Heart left ventricle (tissue), 16 donors: ENCODE measurements around the gene MICU1. TPM values are rescaled to one million over a fixed set of nuclear protein-coding genes. Genes with fewer than 3 reads are reported as not detected.
A peak's percentile ranks its signal among the peaks of the same experiment; 100 is the strongest.

Source experiments
- ATAC-seq, 4 donors: fragments of 200-7000 bp; cut with Tn5 transposase; one replicate each; pipeline ENCODE4 v1.9.1; 2020 to 2022; ENCODE audit warnings: moderate library complexity in 4 of 4, mild to moderate bottlenecking in 3 of 4, moderate number of reproducible peaks in 1 of 4
- DNase-seq, 5 donors: peaks; one replicate each; pipeline ENCODE4 v3.0.0-alpha.2; 2020
- H3K27ac ChIP-seq, 12 donors: fragments of 200-600 bp; sonication (generic) in 4 of 12; one replicate each; pipeline versions ENCODE4 v1.5.0 to v1.8.0; 2016 to 2022; ENCODE audit warnings: mild to moderate bottlenecking in 2 of 12
- H3K27me3 ChIP-seq, 9 donors: fragments of 200-600 bp; sonication (generic) in 2 of 9; one replicate each; pipeline versions ENCODE4 v1.5.1 to v1.8.0; 2016 to 2022; ENCODE audit warnings: mild to moderate bottlenecking in 3 of 9
- H3K36me3 ChIP-seq, 9 donors: fragments of 200-600 bp; sonication (generic) in 2 of 9; one replicate each; pipeline versions ENCODE4 v1.5.0 to v1.8.0; 2018 to 2022; ENCODE audit warnings: mild to moderate bottlenecking in 2 of 9
- H3K4me1 ChIP-seq, 12 donors: fragments of 200-600 bp; sonication (generic) in 4 of 12; one replicate each; pipeline versions ENCODE4 v1.5.0 to v1.8.0; 2016 to 2022; ENCODE audit warnings: mild to moderate bottlenecking in 3 of 12
- H3K4me3 ChIP-seq, 12 donors: fragments of 200-600 bp; sonication (generic) in 4 of 12; one replicate each; pipeline versions ENCODE4 v1.5.0 to v1.8.0; 2017 to 2022; ENCODE audit warnings: mild to moderate bottlenecking in 9 of 12, moderate library complexity in 4 of 12
- H3K9me3 ChIP-seq, 12 donors: fragments of 200-600 bp; sonication (generic) in 4 of 12; one replicate each; pipeline versions ENCODE4 v1.5.0 to v1.8.0; 2016 to 2022; ENCODE audit warnings: mild to moderate bottlenecking in 1 of 12
- POLR2A ChIP-seq, 2 donors: fragments of 450-650 bp; IDR thresholded peaks; one replicate each; pipeline ENCODE4 v1.6.1; 2017; ENCODE audit warnings: antibody characterized with exemption in 2 of 2, mild to moderate bottlenecking in 2 of 2, moderate library complexity in 2 of 2
- WGBS, 4 donors: extraction: QIAGEN DNeasy Blood & Tissue Kit in 2 of 4; methylation state at CpG; one replicate each; pipeline versions ENCODE4 v1.1.5 to v1.1.7; 2013 to 2018; 5-methylcytosine and 5-hydroxymethylcytosine counted together
- intact Hi-C, 10 donors: fragments of 100-400 bp; cut with DNase I; formaldehyde crosslinking; loops; one replicate each; pipeline versions ENCODE4 v1.11.1 to v1.14.2; 2022
- polyA plus RNA-seq, 2 donors: library from polyadenylated mRNA; stranded (reverse); fragments of 200-250 nt; gene quantifications; one replicate each; pipeline ENCODE4 v1.2.3, GENCODE V29; 2013
- total RNA-seq, 9 donors: library from RNA; depleted of rRNA in 2 of 9; stranded (reverse); fragments of >200 nt in 2 of 9; fragmentation: NEBNext Ultra II Directional in 3 of 9; extraction: Animal tissue kit (Norgen Biotek cat#: 25700) in 3 of 9; gene quantifications; one replicate each; pipeline versions ENCODE4 v1.1.0 to v1.2.4, GENCODE V29; 2016 to 2023
- TF ChIP-seq, protein P1 (sequence below), 12 donors: fragments of 200-600 bp; sonication (generic) in 4 of 12; IDR thresholded peaks; one replicate each; pipeline versions ENCODE4 v1.5.0 to v1.8.0; 2018 to 2022; ENCODE audit warnings: antibody characterized with exemption in 12 of 12, mild to moderate bottlenecking in 5 of 12
- donor health status: ischemic (EF 13 %, LVEDD 7.1; RV severe dilation, severe dysfunction).
- donor health status: healthy with polysubstance abuse.
- donor health status: DM: no; HTN: yes; CAD: no.
- donor health status: DM: no; HTN: no; CAD: no.
- donor health status: ischemic (EF 25% LVEDD 6.9; RV normal size, moderate dysfunction).
- donor health status: ischemic (EF 25% LVEDD 5.7; RV mildly dilated, moderate dysfunction).
- donor health status: healthy.
- donor health status: DM: yes; HTN: yes; CAD: no.
- donor health status: ischemic (EF 35%, LVEDD 5.7; RV mildly dilated, moderate dysfunction).
- donor health status: nonischemic (EF 11% LVEDD 7.7; RV severe dilation, severe dysfunction).
- donor health status: DM: yes; HTN: yes; CAD: no.
- donor health status: PGD.
- donor health status: ischemic (EF 29% LVEDD 5.4; RV normal size, mild dysfunction).
- donor health status: nonischemic (EF 23%, LVEDD 6.1; RV moderate dilation, normal function).

The MICU1 gene
- total and polyA plus RNA-seq, 11 donors: 33.3 to 54.2 (median 43.1) TPM

DNA sequence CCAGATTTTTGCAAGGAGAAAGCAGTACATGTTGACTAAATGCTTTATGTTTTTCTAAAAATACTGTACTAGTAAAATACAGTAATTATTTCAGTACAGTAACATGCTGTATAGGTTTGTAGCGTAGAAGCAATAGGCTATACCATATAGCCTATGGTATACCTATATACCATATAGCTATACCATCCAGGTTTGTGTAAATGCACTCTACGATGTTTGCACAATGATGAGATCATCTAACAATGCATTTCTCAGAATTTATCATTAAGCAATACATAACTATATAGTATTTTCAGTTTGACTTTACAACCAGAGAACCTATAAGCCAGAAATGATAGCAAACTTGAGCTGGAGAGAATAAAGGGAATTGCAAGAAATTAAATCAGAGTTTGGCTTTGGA, 161.4 kb downstream of the MICU1 start:
- intact Hi-C loops: no loop called here
- DNase-seq: no peak

DNA sequence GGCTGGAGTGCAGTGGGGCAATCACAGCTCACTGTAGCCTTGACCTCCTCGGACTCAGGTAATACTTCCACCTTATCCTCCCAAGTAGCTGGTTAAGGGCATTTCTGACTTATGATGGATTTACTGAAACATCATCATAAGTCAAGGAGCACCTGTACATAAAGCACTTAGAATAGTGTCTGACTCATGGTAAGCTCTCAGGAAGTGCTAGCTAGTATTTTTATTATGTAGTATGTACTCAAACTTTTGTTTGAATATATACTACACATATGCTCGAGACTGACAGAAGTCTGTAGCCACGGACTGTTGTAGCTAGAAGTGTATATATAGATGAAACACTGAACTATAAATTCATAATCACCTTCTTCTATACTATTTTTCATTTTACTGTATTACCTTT, 163.6 kb downstream of the MICU1 start:
- Histone ChIP-seq H3K4me1 (peaks cover 0 to 10% (median 0%) of the 10 kb centered on the region in 12 donors), H3K4me3 (no peak overlapping the region), H3K36me3 (peaks cover 0 to 21% (median 3%) of the 10 kb centered on the region in 9 donors), H3K27me3 (no peaks in the 10 kb centered on the region), H3K9me3 (no peaks in the 10 kb centered on the region), H3K27ac (no peak overlapping the region)
- TF ChIP-seq, protein P1, sequence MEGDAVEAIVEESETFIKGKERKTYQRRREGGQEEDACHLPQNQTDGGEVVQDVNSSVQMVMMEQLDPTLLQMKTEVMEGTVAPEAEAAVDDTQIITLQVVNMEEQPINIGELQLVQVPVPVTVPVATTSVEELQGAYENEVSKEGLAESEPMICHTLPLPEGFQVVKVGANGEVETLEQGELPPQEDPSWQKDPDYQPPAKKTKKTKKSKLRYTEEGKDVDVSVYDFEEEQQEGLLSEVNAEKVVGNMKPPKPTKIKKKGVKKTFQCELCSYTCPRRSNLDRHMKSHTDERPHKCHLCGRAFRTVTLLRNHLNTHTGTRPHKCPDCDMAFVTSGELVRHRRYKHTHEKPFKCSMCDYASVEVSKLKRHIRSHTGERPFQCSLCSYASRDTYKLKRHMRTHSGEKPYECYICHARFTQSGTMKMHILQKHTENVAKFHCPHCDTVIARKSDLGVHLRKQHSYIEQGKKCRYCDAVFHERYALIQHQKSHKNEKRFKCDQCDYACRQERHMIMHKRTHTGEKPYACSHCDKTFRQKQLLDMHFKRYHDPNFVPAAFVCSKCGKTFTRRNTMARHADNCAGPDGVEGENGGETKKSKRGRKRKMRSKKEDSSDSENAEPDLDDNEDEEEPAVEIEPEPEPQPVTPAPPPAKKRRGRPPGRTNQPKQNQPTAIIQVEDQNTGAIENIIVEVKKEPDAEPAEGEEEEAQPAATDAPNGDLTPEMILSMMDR (IDR thresholded peaks at IDR 0.05): no peak
- TF ChIP-seq POLR2A (IDR thresholded peaks at IDR 0.05): no peak
- intact Hi-C loops: no loop called here
- ATAC-seq (no peak), DNase-seq (no peak)
- 93 to 97% (median 96%) methylated on average over 3 of the region's 3 CpGs for WGBS, 4 donors

More for the DNA sequence above, 161.4 kb downstream of the MICU1 start:
- Histone ChIP-seq H3K9me3 (no peaks in the 10 kb centered on the region), H3K36me3 (peaks cover 0 to 24% (median 3%) of the 10 kb centered on the region in 9 donors), H3K4me3 (no peak overlapping the region), H3K27ac (no peak overlapping the region), H3K27me3 (no peaks in the 10 kb centered on the region), H3K4me1 (peaks cover 0 to 10% (median 0%) of the 10 kb centered on the region in 12 donors)
- ATAC-seq: no peak
- 50 to 99% (median 72%) methylated on average over 2 of the region's 2 CpGs for WGBS, 4 donors
- no peak for TF ChIP-seq POLR2A (IDR thresholded peaks at IDR 0.05)
- TF ChIP-seq, protein P1 (IDR thresholded peaks at IDR 0.05): no peak

DNA sequence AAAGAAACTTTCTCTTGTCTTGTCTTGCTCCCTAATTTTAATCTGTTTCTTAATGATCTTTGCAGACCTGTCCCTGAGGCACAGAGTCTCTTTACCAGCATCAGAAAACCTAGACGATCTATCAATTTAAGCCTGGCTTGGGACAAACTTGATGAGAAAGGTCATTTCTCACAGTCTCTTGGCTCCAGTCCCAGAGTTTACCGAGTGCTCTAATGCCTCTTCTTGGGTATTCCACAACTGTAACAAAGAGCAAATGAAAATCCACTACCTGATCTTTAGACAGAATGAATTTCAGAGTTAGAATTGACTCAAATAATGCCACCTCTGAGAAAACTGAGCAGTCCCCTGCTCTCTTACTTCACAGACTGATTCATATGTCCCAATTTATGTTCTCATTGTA, 164.8 kb downstream of the MICU1 start:
- no peaks in the 10 kb centered on the region for H3K9me3 ChIP-seq
- H3K4me3 ChIP-seq: no peak overlapping the region
- ATAC-seq (no peak), DNase-seq (peak in 2 of 5 donors; percentile 8 to 26)
- intact Hi-C loops: no loop called here
- H3K27ac ChIP-seq: no peak overlapping the region
- H3K36me3 ChIP-seq: peaks cover 0 to 15% (median 3%) of the 10 kb centered on the region in 9 donors
- WGBS, 4 donors: 13 to 24% (median 18%) methylated on average over 2 of the region's 2 CpGs
- TF ChIP-seq, protein P1 (IDR thresholded peaks at IDR 0.05): no peak
- TF ChIP-seq POLR2A (IDR thresholded peaks at IDR 0.05): no peak
- H3K27me3 ChIP-seq: no peaks in the 10 kb centered on the region
- H3K4me1 ChIP-seq: peaks cover 0 to 15% (median 2%) of the 10 kb centered on the region in 12 donors

DNA sequence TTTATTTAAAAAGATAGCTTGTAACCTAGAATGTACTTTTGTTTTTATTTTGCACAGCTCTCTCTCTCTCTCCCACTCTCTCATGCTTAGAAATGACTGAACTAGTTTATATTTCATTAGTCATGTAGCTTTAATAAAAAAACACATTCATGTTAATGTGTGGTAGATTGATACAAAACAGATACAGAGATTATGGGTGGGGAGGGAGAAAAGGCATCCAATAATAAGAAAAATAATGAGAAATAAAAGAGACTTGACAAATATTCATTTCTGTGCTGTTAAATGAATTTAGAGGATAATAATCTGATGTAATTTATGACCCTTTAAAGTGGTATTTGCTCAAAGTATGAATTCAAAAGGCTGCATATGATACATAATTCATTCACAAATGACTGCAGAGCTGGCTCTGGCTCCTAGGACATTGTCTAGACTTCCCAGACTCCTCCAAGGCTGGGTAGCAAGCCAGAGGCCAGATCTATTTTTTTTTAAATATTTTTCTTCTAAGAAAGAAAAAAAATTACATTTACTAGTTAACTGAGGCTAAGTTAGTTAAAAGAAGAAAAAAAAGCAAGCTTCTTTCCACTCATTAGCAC, 165.5 kb downstream of the MICU1 start:
- Histone ChIP-seq H3K4me1 (peaks cover 0 to 18% (median 2%) of the 10 kb centered on the region in 12 donors), H3K36me3 (peaks cover 0 to 14% (median 3%) of the 10 kb centered on the region in 9 donors), H3K27me3 (no peaks in the 10 kb centered on the region), H3K9me3 (no peaks in the 10 kb centered on the region), H3K4me3 (no peak overlapping the region), H3K27ac (no peak overlapping the region)
- intact Hi-C loops: no loop called here
- no peak for DNase-seq
- no peak for ATAC-seq
- TF ChIP-seq, protein P1 (IDR thresholded peaks at IDR 0.05): no peak
- no peak for TF ChIP-seq POLR2A (IDR thresholded peaks at IDR 0.05)
